MCF 10A (cell line): ENCODE data around the gene RABEPK. TPM values are rescaled to one million over a fixed set of nuclear protein-coding genes. Genes with fewer than 3 reads are reported as not detected.

Experiments used
- BruUV-seq: library from RNA; stranded (reverse); fragments of 400-500 nt; replicated peaks from 2 replicates; lab custom pipeline; 2021; lab: Mats Ljungman, UMichigan
- CTCF ChIA-PET: fragments of 300-600 bp; sonication (Branson Sonifier 250); formaldehyde crosslinking; extraction: SDS; loops from one replicate; lab custom pipeline; 2021; ENCODE audit warnings: antibody characterized with exemption, inconsistent platforms; lab: Yijun Ruan, JAX
- POLR2A ChIA-PET: fragments of 300-600, 350-650 bp; sonication (Branson Sonifier 250); formaldehyde crosslinking; extraction: SDS; loops from one replicate; lab custom pipeline; 2020; ENCODE audit warnings: antibody characterized with exemption, inconsistent platforms; lab: Yijun Ruan, JAX
- DNase-seq: peaks from one replicate; pipeline ENCODE4 v3.0.0-alpha.2; 2018; ENCODE audit not compliant: unreplicated experiment
- H3K27ac Mint-ChIP-seq: one replicate; pipeline ENCODE4 v1.8.0; 2022; ENCODE audit warnings: mild to moderate bottlenecking, low read depth, mixed read lengths; ENCODE audit not compliant: unreplicated experiment
- H3K27me3 Mint-ChIP-seq: one replicate; pipeline ENCODE4 v1.8.0; 2022; ENCODE audit warnings: mixed read lengths; ENCODE audit not compliant: insufficient read depth, unreplicated experiment
- H3K36me3 Mint-ChIP-seq: one replicate; pipeline ENCODE4 v1.8.0; 2022; ENCODE audit warnings: mild to moderate bottlenecking, moderate library complexity, mixed read lengths; ENCODE audit not compliant: insufficient read depth, unreplicated experiment
- H3K4me1 Mint-ChIP-seq: one replicate; pipeline ENCODE4 v1.8.0; 2022; ENCODE audit warnings: mixed read lengths; ENCODE audit not compliant: insufficient read depth, unreplicated experiment
- H3K4me3 Mint-ChIP-seq: one replicate; pipeline ENCODE4 v1.8.0; 2022; ENCODE audit warnings: mild to moderate bottlenecking, moderate library complexity, mixed read lengths; ENCODE audit not compliant: unreplicated experiment
- H3K9me3 Mint-ChIP-seq: one replicate; pipeline ENCODE4 v1.8.0; 2022; ENCODE audit warnings: mixed read lengths; ENCODE audit not compliant: unreplicated experiment
- CTCF ChIP-seq: fragments of 200-600 bp; IDR thresholded peaks from one replicate; pipeline ENCODE4 v1.8.0; 2022; ENCODE audit warnings: antibody characterized with exemption, mild to moderate bottlenecking; ENCODE audit not compliant: unreplicated experiment
- intact Hi-C: fragments of 100-400 bp; cut with micrococcal nuclease; formaldehyde crosslinking; loops from 2 replicates; pipeline ENCODE4 v1.14.1; 2022
- total RNA-seq: library from RNA; stranded (reverse); gene quantifications from 2 replicates; pipeline ENCODE4 v1.2.3, GENCODE V29; 2022

The RABEPK gene
- total RNA-seq, 1 experiment from 2014 or later: 37.2 TPM

DNA sequence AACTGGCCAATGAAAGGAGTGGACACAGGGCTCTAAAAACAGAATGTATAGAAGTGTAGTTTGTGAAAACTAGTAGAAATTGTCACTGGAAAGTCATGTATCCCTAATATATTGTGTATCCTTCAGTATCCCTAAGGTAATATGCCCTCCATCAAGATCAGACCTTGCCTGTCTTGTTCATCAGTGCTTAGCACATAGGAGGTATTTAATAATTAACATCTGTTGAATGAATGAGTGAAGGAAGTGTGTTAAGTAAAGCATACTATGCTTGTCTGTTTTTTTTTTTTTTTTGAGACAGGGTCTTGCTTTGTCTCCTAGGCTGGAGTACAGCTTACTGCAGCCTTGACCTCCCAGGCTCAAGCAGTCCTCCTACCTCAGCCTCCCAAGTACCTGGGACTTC, 77.1 kb downstream of the RABEPK start:
- peaks cover 8% of the 10 kb centered on the region for H3K4me1 Mint-ChIP-seq
- no peak overlapping the region for H3K27ac Mint-ChIP-seq
- no peaks in the 10 kb centered on the region for H3K9me3 Mint-ChIP-seq
- intact Hi-C loops: no loop called here
- ChIA-PET CTCF (interaction anchor here (0.9 kb wide), 1 partner anchor 16 kb away, joined by 3 read pairs; no protein-coding TSS in a partner anchor), POLR2A (no interaction called here)
- no peak for TF ChIP-seq CTCF
- no peak for DNase-seq
- no peak overlapping the region for H3K4me3 Mint-ChIP-seq
- no TSS peak for BruUV-seq
- no peaks in the 10 kb centered on the region for H3K27me3 Mint-ChIP-seq
- peaks cover 21% of the 10 kb centered on the region for H3K36me3 Mint-ChIP-seq

- TF ChIP-seq CTCF: no peak
- ChIA-PET POLR2A (interaction anchor here (0.6 to 1.5 kb wide), 3 partner anchors 19 to 45 kb away, joined by 3 to 6 read pairs (median 4); partner anchors contain the start of gene GAPVD1), CTCF (interaction anchor here (0.6 kb wide), 1 partner anchor 11 kb away, joined by 3 read pairs; no protein-coding TSS in a partner anchor)
- no peak overlapping the region for H3K27ac Mint-ChIP-seq
- intact Hi-C loops: no loop called here
- H3K9me3 Mint-ChIP-seq: no peaks in the 10 kb centered on the region
- no TSS peak for BruUV-seq
- peaks cover 21% of the 10 kb centered on the region for H3K36me3 Mint-ChIP-seq
- H3K4me1 Mint-ChIP-seq: no peaks in the 10 kb centered on the region
- H3K4me3 Mint-ChIP-seq: no peak overlapping the region
- H3K27me3 Mint-ChIP-seq: no peaks in the 10 kb centered on the region
- no peak for DNase-seq
Measured at GRCh38 chr9:125280945-125281344, 80.6 kb downstream of the RABEPK start.

Other genes starting within 250 kb of the RABEPK start
- gene SCAI, start 57.0 kb upstream of the RABEPK start, total RNA-seq: 3.7 and 5.4 TPM in 2 replicates
- gene PPP6C, start 10.7 kb upstream of the RABEPK start, total RNA-seq: 40.7 and 41.7 TPM in 2 replicates
- gene HSPA5, start 40.8 kb downstream of the RABEPK start, total RNA-seq: 1,165 and 1,788 TPM in 2 replicates
- 46.2 and 53.9 TPM in 2 replicates for gene GAPVD1, start 61.3 kb downstream of the RABEPK start, total RNA-seq